Spinal cord (tissue), 10 donors: Measurements from ENCODE around the gene LMBR1L. TPM values are rescaled to one million over a fixed set of nuclear protein-coding genes. Genes with fewer than 3 reads are reported as not detected.

Experiments used
- DNase-seq, 6 donors: peaks; one replicate each; pipeline versions ENCODE4 v3.0.0 to v3.0.0-alpha.2; 2013 to 2015; ENCODE audit warnings: low spot score in 6 of 6, low read depth in 4 of 6
- H3K27ac ChIP-seq: one replicate; pipeline ENCODE4 v1.5.1; 2013; ENCODE audit warnings: low read depth, low read length, control low read depth
- H3K27me3 ChIP-seq: one replicate; pipeline ENCODE4 v1.6.1; 2013; ENCODE audit warnings: low read length; ENCODE audit not compliant: control insufficient read depth, insufficient read depth
- H3K36me3 ChIP-seq: one replicate; pipeline ENCODE4 v1.6.1; 2013; ENCODE audit warnings: low read length; ENCODE audit not compliant: control insufficient read depth, insufficient read depth
- H3K4me1 ChIP-seq: one replicate; pipeline ENCODE4 v1.6.1; 2013; ENCODE audit warnings: low read length; ENCODE audit not compliant: control insufficient read depth, insufficient read depth
- H3K4me3 ChIP-seq: one replicate; pipeline ENCODE4 v1.5.1; 2013; ENCODE audit warnings: low read depth, low read length, control low read depth
- H3K9me3 ChIP-seq: one replicate; pipeline ENCODE4 v1.6.1; 2013; ENCODE audit warnings: low read length; ENCODE audit not compliant: control insufficient read depth, insufficient read depth
- WGBS: methylation state at CpG from one replicate; pipeline ENCODE4 v1.1.5; 2013; ENCODE audit warnings: missing lambda C conversion rate; ENCODE audit not compliant: insufficient coverage; 5-methylcytosine and 5-hydroxymethylcytosine counted together
- polyA plus RNA-seq, 2 donors: library from polyadenylated mRNA; unstranded; fragments of 120-200 nt; gene quantifications; one replicate each; pipeline ENCODE4 v1.2.1, GENCODE V29; 2013; ENCODE audit not compliant: insufficient read length in 2 of 2
- small RNA-seq: library from RNA; depleted of rRNA; stranded (forward); fragments of <200 nt; gene quantifications from one replicate; pipeline ENCODE3, GENCODE V24; 2014; ENCODE audit warnings: low replicate concordance
- total RNA-seq, 2 donors: library from RNA; depleted of rRNA in 1 of 2; stranded (reverse); fragments of 120-200 nt in 1 of 2; fragments of >200 nt in 1 of 2; gene quantifications; one replicate each; pipeline versions ENCODE4 v1.2.3 to v1.2.4, GENCODE V29; 2013 to 2014
- donor health status: healthy.

LMBR1L gene
- total and polyA plus RNA-seq, 4 donors, result 38.0 to 127 (median 64.7) TPM

DNA sequence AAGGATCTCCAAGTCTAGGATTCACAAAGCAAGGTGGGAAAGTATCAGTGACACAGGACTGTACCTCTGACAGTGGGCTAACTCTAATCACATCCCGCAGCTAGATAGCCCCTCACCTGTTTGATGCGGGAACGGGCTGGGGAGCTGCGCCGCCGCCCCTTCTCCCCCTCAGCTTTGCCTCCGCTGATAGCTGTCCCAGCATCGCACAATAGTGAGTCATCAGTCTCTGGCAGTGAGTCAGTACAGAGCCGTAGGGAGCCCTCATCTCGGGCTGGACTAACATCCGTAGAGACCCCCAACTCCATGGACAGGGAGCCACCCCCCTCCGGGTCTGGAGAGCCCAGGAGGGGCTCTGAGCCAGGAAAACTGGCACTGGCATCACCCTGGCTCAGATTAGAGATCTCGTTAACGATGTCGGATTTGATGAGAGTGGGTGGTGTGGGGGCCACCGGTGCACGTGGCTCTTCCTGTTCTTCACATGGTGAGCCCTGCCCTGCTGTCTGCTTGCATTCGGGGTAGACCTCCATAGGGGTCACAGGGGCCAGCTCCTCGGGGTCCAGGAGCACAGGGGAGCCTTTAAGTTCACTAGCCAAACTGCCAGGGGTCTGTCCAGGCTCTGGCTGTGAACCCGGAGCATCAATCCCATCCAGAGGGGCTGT lies 61.0 kb downstream of the LMBR1L start:
- Histone ChIP-seq H3K4me3 (no peak overlapping the region), H3K4me1 (no peaks in the 10 kb centered on the region), H3K9me3 (no peaks in the 10 kb centered on the region), H3K27ac (no peak overlapping the region), H3K36me3 (peaks cover 97% of the 10 kb centered on the region), H3K27me3 (no peaks in the 10 kb centered on the region)
- no peak for DNase-seq
- 91% methylated on average over 20 of the region's 20 CpGs for WGBS

DNA sequence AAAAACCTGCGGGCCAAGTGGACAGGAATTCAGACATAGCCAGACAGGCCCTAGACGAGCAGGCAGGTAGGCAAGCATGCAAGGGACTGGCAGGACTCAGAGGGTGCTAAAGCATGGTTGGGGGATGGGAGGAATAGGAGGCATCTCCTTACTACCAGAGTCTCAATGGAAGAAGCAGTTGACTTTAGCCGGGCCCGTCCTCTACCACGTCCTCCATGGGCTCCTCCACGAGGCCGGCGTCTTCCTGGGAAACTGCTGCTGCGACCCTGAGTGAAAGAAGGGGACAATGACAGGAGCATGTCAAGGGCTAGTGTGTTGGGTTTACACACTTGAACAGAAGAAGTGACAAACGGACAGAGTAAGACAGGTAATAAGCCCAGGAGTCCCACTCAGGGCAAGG lies 61.7 kb downstream of the LMBR1L start:
- no peak overlapping the region for H3K27ac ChIP-seq
- H3K36me3 ChIP-seq, result peaks cover 97% of the 10 kb centered on the region
- no peak overlapping the region for H3K4me3 ChIP-seq
- H3K9me3 ChIP-seq, result no peaks in the 10 kb centered on the region
- no peaks in the 10 kb centered on the region for H3K27me3 ChIP-seq
- WGBS, result 92% methylated on average over 10 of the region's 10 CpGs
- H3K4me1 ChIP-seq, result no peaks in the 10 kb centered on the region
- DNase-seq, result no peak

Small RNA genes within 50 kb of the gene (small RNA-seq; reads per million reads assigned to genes)
- gene RF00019, result not detected

Other genes starting within 250 kb of the LMBR1L start
- 10 to 100 TPM in 1 of 2 donors, 1 to 10 TPM in 1; 8.5 to 15.1 TPM for gene RND1, start 245.0 kb downstream of the LMBR1L start, total RNA-seq
- 10 to 100 TPM; 41.7 to 45.8 TPM for gene RND1, start 245.0 kb downstream of the LMBR1L start, polyA plus RNA-seq
- gene FKBP11, start 185.4 kb downstream of the LMBR1L start, total RNA-seq, result 10 to 100 TPM; 12.7 to 13.9 TPM
- 10 to 100 TPM; 12.4 to 22.5 TPM for gene FKBP11, start 185.4 kb downstream of the LMBR1L start, polyA plus RNA-seq
- gene ARF3, start 153.4 kb downstream of the LMBR1L start, total RNA-seq, result 10 to 100 TPM; 67.9 to 74.6 TPM
- gene ARF3, start 153.4 kb downstream of the LMBR1L start, polyA plus RNA-seq, result 100 to 1,000 TPM; 285 to 319 TPM
- gene WNT10B, start 139.1 kb downstream of the LMBR1L start, total RNA-seq, result 1 to 10 TPM; 2.5 to 2.6 TPM
- gene WNT10B, start 139.1 kb downstream of the LMBR1L start, polyA plus RNA-seq, result 10 to 100 TPM; 11.6 to 12.7 TPM
- gene WNT1, start 132.5 kb downstream of the LMBR1L start, total RNA-seq, result not detected
- gene WNT1, start 132.5 kb downstream of the LMBR1L start, polyA plus RNA-seq, result 1 to 10 TPM; 2.0 to 2.9 TPM
- gene DDN, start 111.5 kb downstream of the LMBR1L start, total RNA-seq, result under 1 TPM; 0.44 to 0.79 TPM
- 1 to 10 TPM; 1.2 to 1.5 TPM for gene DDN, start 111.5 kb downstream of the LMBR1L start, polyA plus RNA-seq
- 10 to 100 TPM; 43.2 to 74.7 TPM for gene PRKAG1, start 92.1 kb downstream of the LMBR1L start, total RNA-seq
- 10 to 100 TPM; 65.2 to 75.2 TPM for gene PRKAG1, start 92.1 kb downstream of the LMBR1L start, polyA plus RNA-seq
- 10 to 100 TPM; 27.2 to 39.6 TPM for gene KMT2D, start 50.1 kb downstream of the LMBR1L start, total RNA-seq
- 10 to 100 TPM; 41.6 to 43.2 TPM for gene KMT2D, start 50.1 kb downstream of the LMBR1L start, polyA plus RNA-seq
- gene RHEBL1, start 40.9 kb downstream of the LMBR1L start, total RNA-seq, result 1 to 10 TPM; 1.5 to 1.6 TPM
- gene RHEBL1, start 40.9 kb downstream of the LMBR1L start, polyA plus RNA-seq, result 1 to 10 TPM; 2.0 to 4.1 TPM
- gene DHH, start 16.0 kb downstream of the LMBR1L start, total RNA-seq, result 1 to 10 TPM; 5.4 to 8.1 TPM
- gene DHH, start 16.0 kb downstream of the LMBR1L start, polyA plus RNA-seq, result 1 to 10 TPM; 1.3 to 4.8 TPM
- 1,000 to 10,000 TPM; 1,390 to 1,569 TPM for gene TUBA1B, start 20.5 kb upstream of the LMBR1L start, total RNA-seq
- 1,000 to 10,000 TPM; 2,470 to 2,528 TPM for gene TUBA1B, start 20.5 kb upstream of the LMBR1L start, polyA plus RNA-seq
- 1,000 to 10,000 TPM; 2,198 to 2,635 TPM for gene TUBA1A, start 78.2 kb upstream of the LMBR1L start, total RNA-seq
- gene TUBA1A, start 78.2 kb upstream of the LMBR1L start, polyA plus RNA-seq, result 1,000 to 10,000 TPM; 4,527 to 4,721 TPM
- 10 to 100 TPM; 30.4 to 68.8 TPM for gene TUBA1C, start 154.2 kb upstream of the LMBR1L start, total RNA-seq
- 10 to 100 TPM; 42.5 to 52.3 TPM for gene TUBA1C, start 154.2 kb upstream of the LMBR1L start, polyA plus RNA-seq
- 100 to 1,000 TPM in 1 of 2 donors, 10 to 100 TPM in 1; 22.8 to 141 TPM for gene PRPH, start 184.3 kb upstream of the LMBR1L start, total RNA-seq
- gene PRPH, start 184.3 kb upstream of the LMBR1L start, polyA plus RNA-seq, result 100 to 1,000 TPM; 289 to 341 TPM
- gene TROAP, start 212.4 kb upstream of the LMBR1L start, total RNA-seq, result 10 to 100 TPM in 1 of 2 donors, 1 to 10 TPM in 1; 5.1 to 10.5 TPM
- 10 to 100 TPM; 11.7 to 15.7 TPM for gene TROAP, start 212.4 kb upstream of the LMBR1L start, polyA plus RNA-seq
- gene C1QL4, start 226.3 kb upstream of the LMBR1L start, total RNA-seq, result 1 to 10 TPM; 3.8 to 4.8 TPM
- 10 to 100 TPM; 24.9 to 34.6 TPM for gene C1QL4, start 226.3 kb upstream of the LMBR1L start, polyA plus RNA-seq
- gene DNAJC22, start 236.0 kb upstream of the LMBR1L start, total RNA-seq, result 1 to 10 TPM; 2.2 to 2.3 TPM
- gene DNAJC22, start 236.0 kb upstream of the LMBR1L start, polyA plus RNA-seq, result 1 to 10 TPM; 2.4 to 2.8 TPM